Neural cell (in vitro differentiated cells): ENCODE results near the gene SHTN1.

ENCODE experiments used
- CTCF ChIP-seq: fragments of 450-650 bp; IDR thresholded peaks from 2 replicates; pipeline ENCODE4 v1.5.1; 2014; ENCODE audit warnings: antibody characterized with exemption, mild to moderate bottlenecking, moderate library complexity; ENCODE audit not compliant: poor library complexity, severe bottlenecking
- EZH2 ChIP-seq: fragments of 200-600, 300-800 bp; shearing (Covaris generic), sonication (generic); IDR thresholded peaks from 2 replicates; pipeline ENCODE4 v1.6.1; 2014; ENCODE audit warnings: antibody characterized with exemption, low read length, borderline replicate concordance, mild to moderate bottlenecking; ENCODE audit not compliant: insufficient read depth, poor library complexity, severe bottlenecking
- POLR2AphosphoS5 ChIP-seq: IDR thresholded peaks from 2 replicates; pipeline ENCODE4 v1.6.1; 2012
- RAD21 ChIP-seq: fragments of 450-650 bp; conservative IDR thresholded peaks from 2 replicates; pipeline ENCODE4 v1.6.1; 2014; ENCODE audit warnings: antibody characterized with exemption, mild to moderate bottlenecking, moderate library complexity
- SMC3 ChIP-seq: fragments of 450-650 bp; conservative IDR thresholded peaks from 2 replicates; pipeline ENCODE4 v1.6.1; 2014; ENCODE audit warnings: antibody characterized with exemption, mild to moderate bottlenecking, moderate library complexity; ENCODE audit not compliant: poor library complexity
- TAF1 ChIP-seq: IDR thresholded peaks from 2 replicates; pipeline ENCODE4 v1.6.1; 2012; ENCODE audit warnings: low read depth

DNA sequence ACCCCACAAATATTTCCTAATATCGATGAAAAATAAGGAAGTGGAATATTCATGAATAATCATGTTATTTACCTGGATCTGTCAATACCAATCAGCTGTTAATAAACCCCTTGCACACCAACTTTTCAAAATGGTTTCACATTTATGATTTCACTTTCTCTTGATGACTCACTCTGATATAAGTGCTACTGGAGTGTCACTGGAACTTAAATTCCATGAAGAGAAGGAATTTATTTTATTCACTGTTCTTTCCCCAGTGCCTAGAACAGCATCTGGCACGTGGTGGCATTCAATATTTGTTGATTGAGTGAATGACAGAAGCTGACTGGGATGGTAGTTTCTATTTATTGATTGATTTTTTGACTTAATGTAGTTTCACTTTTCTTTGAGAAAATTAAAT, 159.2 kb downstream of the SHTN1 start:
- TF ChIP-seq POLR2AphosphoS5 (no peak), EZH2 (no peak), CTCF (no peak), RAD21 (no peak), TAF1 (no peak), SMC3 (no peak)
